ENCODE data around the gene RPS18. TPM values are rescaled to one million over a fixed set of nuclear protein-coding genes. Genes with fewer than 3 reads are reported as not detected.
"Not testable (repeated sequence)": the region's sequence is repeated elsewhere in the genome, so short reads cannot be mapped to it uniquely, and the experiment has no call there.

Gene RPS18
- total RNA-seq, 5 donors from 2014 or later (not counting 1 experiment from before 2014, with no cell fraction given) = 3,249 to 4,871 (median 4,590) TPM

- H3K4me3 ChIP-seq (ENCODE audit: control insufficient read depth in 1 of 2, extremely low read depth in 1 of 2, low read length in 1 of 2) = peak overlapping the region in 1 of 2 donors; percentile 83
- H3K36me3 ChIP-seq (ENCODE audit: control insufficient read depth in 2 of 2, extremely low read depth in 1 of 2, insufficient read depth in 1 of 2, low read length in 1 of 2) = peaks cover 10 to 73% of the 10 kb centered on the region in 2 donors
- H3K4me1 Mint-ChIP-seq = peaks cover 53 to 61% (median 55%) of the 10 kb centered on the region in 3 donors
- no peaks in the 10 kb centered on the region for H3K27me3 Mint-ChIP-seq
- 90% methylated on average over 7 of the region's 9 CpGs for WGBS (ENCODE audit: insufficient coverage)
- CTCF ChIA-PET = interaction anchor here in 1 of 2 donors (0.6 to 1.9 kb wide), 2 partner anchors 10 to 39 kb away, joined by 5 to 6 read pairs; partner anchors contain the start of genes PFDN6, WDR46 and ZBTB22
- ATAC-seq (replicated peaks in 1 of 4) (no peak), DNase-seq (no peak)
- peaks cover 34% of the 10 kb centered on the region for H3K36me3 Mint-ChIP-seq
- H3K9me3 Mint-ChIP-seq = no peaks in the 10 kb centered on the region
- H3K27ac ChIP-seq (ENCODE audit: low read length) = peak overlapping the region; percentile 72
- peak overlapping the region; percentile 90 to 94 (median 92) for H3K4me3 Mint-ChIP-seq
- POLR2A ChIA-PET = interaction anchor here in 1 of 2 donors (0.7 to 3.0 kb wide), 2 partner anchors 11 to 28 kb away, joined by 3 to 10 read pairs; partner anchors contain the start of genes PFDN6 and WDR46
- no peaks in the 10 kb centered on the region for H3K9me3 ChIP-seq
- H3K27me3 ChIP-seq (replicated peaks in 1 of 2; ENCODE audit: control insufficient read depth in 2 of 2, extremely low read depth in 1 of 2, insufficient read depth in 2 of 2, low read length in 1 of 2) = no peaks in the 10 kb centered on the region
- H3K27ac Mint-ChIP-seq = peak overlapping the region; percentile 94 to 96
- H3K4me1 ChIP-seq (ENCODE audit: control insufficient read depth in 1 of 2, extremely low read depth in 1 of 2, insufficient read depth in 2 of 2, low read length in 2 of 2) = peaks cover 22 to 66% of the 10 kb centered on the region in 2 experiments
These were observed 6.5 kb downstream of the RPS18 start for GRCh38 chr6:33278392-33278741.

- 83% methylated on average over 1 of the region's 3 CpGs for WGBS (ENCODE audit: insufficient coverage)
- H3K27ac ChIP-seq (ENCODE audit: low read length) = peak overlapping the region; percentile 72
- H3K36me3 Mint-ChIP-seq = peaks cover 32% of the 10 kb centered on the region
- peaks cover 18 to 62% of the 10 kb centered on the region in 2 experiments for H3K4me1 ChIP-seq (ENCODE audit: control insufficient read depth in 1 of 2, extremely low read depth in 1 of 2, insufficient read depth in 2 of 2, low read length in 2 of 2)
- H3K4me3 ChIP-seq (ENCODE audit: control insufficient read depth in 1 of 2, extremely low read depth in 1 of 2, low read length in 1 of 2) = no peak overlapping the region
- H3K9me3 Mint-ChIP-seq = no peaks in the 10 kb centered on the region
- H3K9me3 ChIP-seq = no peaks in the 10 kb centered on the region
- H3K27me3 ChIP-seq (replicated peaks in 1 of 2; ENCODE audit: control insufficient read depth in 2 of 2, extremely low read depth in 1 of 2, insufficient read depth in 2 of 2, low read length in 1 of 2) = no peaks in the 10 kb centered on the region
- CTCF ChIA-PET = interaction anchor here in 1 of 2 donors (0.6 to 1.9 kb wide), 2 partner anchors 10 to 39 kb away, joined by 5 to 6 read pairs; partner anchors contain the start of genes PFDN6, WDR46 and ZBTB22
- H3K27me3 Mint-ChIP-seq = no peaks in the 10 kb centered on the region
- POLR2A ChIA-PET = interaction anchor here in 1 of 2 donors (3.0 kb wide), 1 partner anchor 11 kb away, joined by 10 read pairs; the partner anchor contains the start of genes PFDN6 and WDR46
- peak overlapping the region; percentile 94 to 96 for H3K27ac Mint-ChIP-seq
- H3K4me3 Mint-ChIP-seq = peak overlapping the region; percentile 90 to 94 (median 92)
- DNase-seq (no peak), ATAC-seq (replicated peaks in 1 of 4) (no peak)
- H3K4me1 Mint-ChIP-seq = peaks cover 49 to 57% (median 51%) of the 10 kb centered on the region in 3 donors
- H3K36me3 ChIP-seq (ENCODE audit: control insufficient read depth in 2 of 2, extremely low read depth in 1 of 2, insufficient read depth in 1 of 2, low read length in 1 of 2) = peaks cover 10 to 71% of the 10 kb centered on the region in 2 donors
These were observed 6.9 kb downstream of the RPS18 start for GRCh38 chr6:33278810-33279209.

- no peak for ATAC-seq (replicated peaks in 1 of 4)
- peak overlapping the region; percentile 72 for H3K27ac ChIP-seq (ENCODE audit: low read length)
- ChIA-PET CTCF (no interaction called here), POLR2A (interaction anchor here in 1 of 2 donors (3.0 kb wide), 1 partner anchor 10 kb away, joined by 10 read pairs; the partner anchor contains the start of genes PFDN6 and WDR46)
- H3K4me3 Mint-ChIP-seq = peak overlapping the region in 1 of 3 donors; percentile 31
- WGBS (ENCODE audit: insufficient coverage) = 93% methylated on average over 7 of the region's 13 CpGs
- no peaks in the 10 kb centered on the region for H3K27me3 ChIP-seq (replicated peaks in 1 of 2; ENCODE audit: control insufficient read depth in 2 of 2, extremely low read depth in 1 of 2, insufficient read depth in 2 of 2, low read length in 1 of 2)
- H3K27me3 Mint-ChIP-seq = no peaks in the 10 kb centered on the region
- DNase-seq = no peak
- H3K36me3 Mint-ChIP-seq = peaks cover 32% of the 10 kb centered on the region
- no peaks in the 10 kb centered on the region for H3K9me3 ChIP-seq
- peaks cover 44 to 55% (median 47%) of the 10 kb centered on the region in 3 donors for H3K4me1 Mint-ChIP-seq
- H3K4me3 ChIP-seq (ENCODE audit: control insufficient read depth in 1 of 2, extremely low read depth in 1 of 2, low read length in 1 of 2) = no peak overlapping the region
- H3K36me3 ChIP-seq (ENCODE audit: control insufficient read depth in 2 of 2, extremely low read depth in 1 of 2, insufficient read depth in 1 of 2, low read length in 1 of 2) = peaks cover 10 to 67% of the 10 kb centered on the region in 2 donors
- H3K9me3 Mint-ChIP-seq = no peaks in the 10 kb centered on the region
- H3K27ac Mint-ChIP-seq = peak overlapping the region; percentile 49 to 68
- H3K4me1 ChIP-seq (ENCODE audit: control insufficient read depth in 1 of 2, extremely low read depth in 1 of 2, insufficient read depth in 2 of 2, low read length in 2 of 2) = peaks cover 14 to 57% of the 10 kb centered on the region in 2 experiments
These were observed 7.4 kb downstream of the RPS18 start for GRCh38 chr6:33279257-33279695.

DNA sequence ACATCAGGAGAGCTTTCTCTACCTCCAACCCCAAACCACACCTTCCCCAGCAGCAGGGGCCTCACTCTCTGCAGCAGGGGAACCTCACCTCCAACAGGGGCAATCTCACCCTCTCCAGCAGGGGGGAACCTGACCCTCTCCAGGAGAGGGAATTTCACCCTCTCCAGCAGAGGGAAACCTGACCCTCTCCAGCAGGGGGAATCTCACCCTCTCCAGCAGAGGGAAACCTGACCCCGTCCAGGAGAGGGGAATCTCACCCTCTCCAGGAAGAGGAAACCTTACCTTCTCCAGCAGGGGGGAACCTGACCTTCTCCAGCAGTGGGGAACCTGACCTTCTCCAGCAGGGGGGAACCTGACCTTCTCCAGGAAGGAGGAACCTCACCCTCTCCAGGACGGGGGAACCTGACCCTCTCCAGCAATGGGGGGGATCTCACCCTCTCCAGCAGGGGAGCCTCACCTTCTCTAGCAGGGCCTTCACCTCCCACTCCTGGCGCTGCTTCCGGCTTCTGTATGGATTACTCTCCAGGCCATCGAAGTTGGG, 8.2 kb downstream of the RPS18 start:
- Mint-ChIP-seq H3K4me1 (peaks cover 37 to 48% (median 39%) of the 10 kb centered on the region in 3 donors), H3K36me3 (peaks cover 27% of the 10 kb centered on the region)

GRCh38 chr6:33280539-33280938, 8.7 kb downstream of the RPS18 start:
- H3K9me3 ChIP-seq = no peaks in the 10 kb centered on the region
- H3K4me1 Mint-ChIP-seq = peaks cover 33 to 43% (median 36%) of the 10 kb centered on the region in 3 donors
- no peak for ATAC-seq (replicated peaks in 1 of 4)
- H3K27ac ChIP-seq (ENCODE audit: low read length) = no peak overlapping the region
- no peak for DNase-seq
- ChIA-PET CTCF (no interaction called here), POLR2A (interaction anchor here in 1 of 2 donors (0.8 kb wide), 1 partner anchor 12 kb away, joined by 4 read pairs; no protein-coding TSS in a partner anchor)
- H3K27me3 Mint-ChIP-seq = no peaks in the 10 kb centered on the region
- peaks cover 9 to 48% of the 10 kb centered on the region in 2 experiments for H3K4me1 ChIP-seq (ENCODE audit: control insufficient read depth in 1 of 2, extremely low read depth in 1 of 2, insufficient read depth in 2 of 2, low read length in 2 of 2)
- no peak overlapping the region for H3K27ac Mint-ChIP-seq
- H3K9me3 Mint-ChIP-seq = no peaks in the 10 kb centered on the region
- no peak overlapping the region for H3K4me3 ChIP-seq (ENCODE audit: control insufficient read depth in 1 of 2, extremely low read depth in 1 of 2, low read length in 1 of 2)
- H3K27me3 ChIP-seq (replicated peaks in 1 of 2; ENCODE audit: control insufficient read depth in 2 of 2, extremely low read depth in 1 of 2, insufficient read depth in 2 of 2, low read length in 1 of 2) = no peaks in the 10 kb centered on the region
- H3K36me3 Mint-ChIP-seq = peaks cover 25% of the 10 kb centered on the region
- peaks cover 10 to 60% of the 10 kb centered on the region in 2 donors for H3K36me3 ChIP-seq (ENCODE audit: control insufficient read depth in 2 of 2, extremely low read depth in 1 of 2, insufficient read depth in 1 of 2, low read length in 1 of 2)
- 92% methylated on average over 4 of the region's 6 CpGs for WGBS (ENCODE audit: insufficient coverage)
- H3K4me3 Mint-ChIP-seq = no peak overlapping the region

More for the DNA sequence above, 8.2 kb downstream of the RPS18 start:
- ATAC-seq (replicated peaks in 1 of 4) = no peak
- ChIA-PET CTCF (no interaction called here), POLR2A (no interaction called here)
- 60% methylated on average over 1 of the region's 5 CpGs for WGBS (ENCODE audit: insufficient coverage)
- Histone ChIP-seq H3K27ac (ENCODE audit: low read length) (no peak overlapping the region), H3K4me1 (ENCODE audit: control insufficient read depth in 1 of 2, extremely low read depth in 1 of 2, insufficient read depth in 2 of 2, low read length in 2 of 2) (peaks cover 9 to 53% of the 10 kb centered on the region in 2 experiments), H3K4me3 (ENCODE audit: control insufficient read depth in 1 of 2, extremely low read depth in 1 of 2, low read length in 1 of 2) (no peak overlapping the region), H3K27me3 (replicated peaks in 1 of 2; ENCODE audit: control insufficient read depth in 2 of 2, extremely low read depth in 1 of 2, insufficient read depth in 2 of 2, low read length in 1 of 2) (no peaks in the 10 kb centered on the region), H3K36me3 (ENCODE audit: control insufficient read depth in 2 of 2, extremely low read depth in 1 of 2, insufficient read depth in 1 of 2, low read length in 1 of 2) (peaks cover 10 to 62% of the 10 kb centered on the region in 2 donors), H3K9me3 (no peaks in the 10 kb centered on the region)
- Mint-ChIP-seq H3K27me3 (no peaks in the 10 kb centered on the region), H3K4me3 (no peak overlapping the region), H3K27ac (peak overlapping the region; percentile 49 to 68), H3K9me3 (no peaks in the 10 kb centered on the region)
- DNase-seq = peak in 2 of 35 experiments; percentile 27 to 43

DNA sequence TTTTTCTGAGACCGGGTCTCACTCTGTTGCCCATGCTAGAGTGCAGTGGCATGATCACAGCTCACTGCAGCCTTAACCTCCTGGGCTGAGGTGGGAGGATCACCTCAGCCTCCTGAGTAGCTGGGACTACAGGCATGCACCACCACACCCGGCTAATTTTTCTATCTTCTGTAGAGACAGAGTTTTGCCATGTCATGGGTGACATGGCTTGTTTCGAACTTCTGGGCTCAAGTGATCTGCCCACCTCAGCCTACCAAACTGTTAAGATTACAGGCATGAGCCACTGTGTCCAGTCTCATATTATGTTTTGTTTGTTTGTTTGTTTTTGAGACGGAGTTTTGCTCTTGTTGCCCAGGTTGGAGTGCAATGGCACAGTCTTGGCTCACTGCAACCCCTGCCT, 13.3 kb downstream of the RPS18 start:
- peaks cover 13 to 43% of the 10 kb centered on the region in 2 donors for H3K36me3 ChIP-seq (ENCODE audit: control insufficient read depth in 2 of 2, extremely low read depth in 1 of 2, insufficient read depth in 1 of 2, low read length in 1 of 2)
- H3K27ac ChIP-seq (ENCODE audit: low read length); H3K27ac Mint-ChIP-seq; DNase-seq; H3K27me3 Mint-ChIP-seq; POLR2A ChIA-PET; ATAC-seq (replicated peaks in 1 of 4); H3K4me3 ChIP-seq (ENCODE audit: control insufficient read depth in 1 of 2, extremely low read depth in 1 of 2, low read length in 1 of 2); H3K9me3 ChIP-seq; H3K27me3 ChIP-seq (replicated peaks in 1 of 2; ENCODE audit: control insufficient read depth in 2 of 2, extremely low read depth in 1 of 2, insufficient read depth in 2 of 2, low read length in 1 of 2); CTCF ChIA-PET; H3K9me3 Mint-ChIP-seq; H3K4me3 Mint-ChIP-seq: not testable (repeated sequence)
- Mint-ChIP-seq H3K4me1 (peaks cover 33 to 43% (median 38%) of the 10 kb centered on the region in 3 donors), H3K36me3 (peaks cover 34% of the 10 kb centered on the region)
- H3K4me1 ChIP-seq (ENCODE audit: control insufficient read depth in 1 of 2, extremely low read depth in 1 of 2, insufficient read depth in 2 of 2, low read length in 2 of 2) = peaks cover 9 to 30% of the 10 kb centered on the region in 2 experiments
- WGBS (ENCODE audit: insufficient coverage) = 100% methylated on average over 1 of the region's 4 CpGs
